Measurements from ENCODE around the gene HOXB3.

- no peak for TF ChIP-seq POLR2A (IDR thresholded peaks at IDR 0.05; ENCODE audit: low read length)
- TF ChIP-seq GATA1 (IDR thresholded peaks at IDR 0.05; ENCODE audit: low read depth, low read length), result no peak
Observed at GRCh38 chr17:48532261-48532660, 57.8 kb downstream of the HOXB3 start.
